SK-N-SH (cell line): Measurements from ENCODE around the gene PTPRD.

Experiments
- FOXJ3 ChIP-seq: sonication (generic); formaldehyde crosslinking; IDR thresholded peaks from 2 replicates; pipeline ENCODE4 v1.5.1; 2020; ENCODE audit warnings: mild to moderate bottlenecking, missing genetic modification reagents
- TF ChIP-seq, protein P1 (sequence below): fragments of 200-600 bp; sonication (generic); IDR thresholded peaks from 2 replicates; pipeline ENCODE4 v1.6.1; 2017; ENCODE audit warnings: antibody characterized with exemption, mild to moderate bottlenecking, moderate library complexity
- TF ChIP-seq, protein P2 (sequence below): IDR thresholded peaks from 2 replicates; pipeline ENCODE4 v1.4.0; 2012; ENCODE audit warnings: low read depth, borderline replicate concordance

DNA sequence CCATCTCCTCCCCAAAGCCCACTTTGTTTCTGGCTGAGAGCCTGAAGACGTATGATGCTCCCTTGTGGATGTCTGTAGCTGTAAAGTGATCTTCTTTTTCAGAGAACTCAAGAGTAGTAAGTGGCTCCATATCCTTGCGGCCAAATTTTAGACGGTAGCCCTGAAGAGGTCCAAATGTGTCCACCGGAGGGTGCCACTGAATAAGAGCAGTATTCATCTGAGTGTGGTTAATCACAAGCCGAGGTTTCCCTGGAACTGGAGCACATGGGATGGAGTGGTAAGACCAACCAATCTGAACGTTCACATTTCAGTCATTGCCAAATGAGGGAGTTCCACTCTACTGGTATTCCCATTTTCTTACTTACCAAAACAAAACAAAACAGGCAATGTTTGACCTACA, 2126.7 kb downstream of the PTPRD start:
- TF ChIP-seq, protein P1, sequence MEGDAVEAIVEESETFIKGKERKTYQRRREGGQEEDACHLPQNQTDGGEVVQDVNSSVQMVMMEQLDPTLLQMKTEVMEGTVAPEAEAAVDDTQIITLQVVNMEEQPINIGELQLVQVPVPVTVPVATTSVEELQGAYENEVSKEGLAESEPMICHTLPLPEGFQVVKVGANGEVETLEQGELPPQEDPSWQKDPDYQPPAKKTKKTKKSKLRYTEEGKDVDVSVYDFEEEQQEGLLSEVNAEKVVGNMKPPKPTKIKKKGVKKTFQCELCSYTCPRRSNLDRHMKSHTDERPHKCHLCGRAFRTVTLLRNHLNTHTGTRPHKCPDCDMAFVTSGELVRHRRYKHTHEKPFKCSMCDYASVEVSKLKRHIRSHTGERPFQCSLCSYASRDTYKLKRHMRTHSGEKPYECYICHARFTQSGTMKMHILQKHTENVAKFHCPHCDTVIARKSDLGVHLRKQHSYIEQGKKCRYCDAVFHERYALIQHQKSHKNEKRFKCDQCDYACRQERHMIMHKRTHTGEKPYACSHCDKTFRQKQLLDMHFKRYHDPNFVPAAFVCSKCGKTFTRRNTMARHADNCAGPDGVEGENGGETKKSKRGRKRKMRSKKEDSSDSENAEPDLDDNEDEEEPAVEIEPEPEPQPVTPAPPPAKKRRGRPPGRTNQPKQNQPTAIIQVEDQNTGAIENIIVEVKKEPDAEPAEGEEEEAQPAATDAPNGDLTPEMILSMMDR, result peak; percentile 33
- TF ChIP-seq, protein P2, sequence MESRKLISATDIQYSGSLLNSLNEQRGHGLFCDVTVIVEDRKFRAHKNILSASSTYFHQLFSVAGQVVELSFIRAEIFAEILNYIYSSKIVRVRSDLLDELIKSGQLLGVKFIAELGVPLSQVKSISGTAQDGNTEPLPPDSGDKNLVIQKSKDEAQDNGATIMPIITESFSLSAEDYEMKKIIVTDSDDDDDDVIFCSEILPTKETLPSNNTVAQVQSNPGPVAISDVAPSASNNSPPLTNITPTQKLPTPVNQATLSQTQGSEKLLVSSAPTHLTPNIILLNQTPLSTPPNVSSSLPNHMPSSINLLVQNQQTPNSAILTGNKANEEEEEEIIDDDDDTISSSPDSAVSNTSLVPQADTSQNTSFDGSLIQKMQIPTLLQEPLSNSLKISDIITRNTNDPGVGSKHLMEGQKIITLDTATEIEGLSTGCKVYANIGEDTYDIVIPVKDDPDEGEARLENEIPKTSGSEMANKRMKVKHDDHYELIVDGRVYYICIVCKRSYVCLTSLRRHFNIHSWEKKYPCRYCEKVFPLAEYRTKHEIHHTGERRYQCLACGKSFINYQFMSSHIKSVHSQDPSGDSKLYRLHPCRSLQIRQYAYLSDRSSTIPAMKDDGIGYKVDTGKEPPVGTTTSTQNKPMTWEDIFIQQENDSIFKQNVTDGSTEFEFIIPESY, result no peak
- TF ChIP-seq FOXJ3 (CRISPR knock-in tag), result no peak
